Progenitor cell of endocrine pancreas (in vitro differentiated cells): ENCODE results near the gene EVI2A. TPM values are rescaled to one million over a fixed set of nuclear protein-coding genes. Genes with fewer than 3 reads are reported as not detected.
"Not testable (repeated sequence)": the region's sequence is repeated elsewhere in the genome, so short reads cannot be mapped to it uniquely, and the experiment has no call there.

ENCODE experiments used
- DNase-seq: peaks from one replicate; pipeline ENCODE4 v3.0.0; 2021; ENCODE audit warnings: low spot score; ENCODE audit not compliant: unreplicated experiment
- H3K27ac Mint-ChIP-seq: 2 replicates; pipeline ENCODE4 v1.8.0; 2021; ENCODE audit warnings: mild to moderate bottlenecking, moderate library complexity, mixed read lengths
- H3K27me3 Mint-ChIP-seq: 2 replicates; pipeline ENCODE4 v1.8.0; 2021; ENCODE audit warnings: mixed read lengths
- H3K36me3 Mint-ChIP-seq: 2 replicates; pipeline ENCODE4 v1.8.0; 2022; ENCODE audit warnings: mixed read lengths; ENCODE audit not compliant: insufficient read depth
- H3K4me1 Mint-ChIP-seq: 2 replicates; pipeline ENCODE4 v1.8.0; 2021; ENCODE audit warnings: low read depth, mixed read lengths
- H3K4me3 Mint-ChIP-seq: 2 replicates; pipeline ENCODE4 v1.8.0; 2021; ENCODE audit warnings: low read depth, mild to moderate bottlenecking, moderate library complexity, mixed read lengths
- H3K9me3 Mint-ChIP-seq: 2 replicates; pipeline ENCODE4 v1.8.0; 2021; ENCODE audit warnings: low read depth, mixed read lengths
- total RNA-seq: library from RNA; stranded (reverse); gene quantifications from 2 replicates; pipeline ENCODE4 v1.2.1, GENCODE V29; 2021
- TF ChIP-seq, protein P1 (sequence below): fragments of 200-600 bp; sonication (generic); IDR thresholded peaks from one replicate; pipeline ENCODE4 v1.5.0; 2021; ENCODE audit warnings: antibody characterized with exemption, mild to moderate bottlenecking; ENCODE audit not compliant: unreplicated experiment

The EVI2A gene
- total RNA-seq, 1 donor from 2014 or later: not detected

DNA sequence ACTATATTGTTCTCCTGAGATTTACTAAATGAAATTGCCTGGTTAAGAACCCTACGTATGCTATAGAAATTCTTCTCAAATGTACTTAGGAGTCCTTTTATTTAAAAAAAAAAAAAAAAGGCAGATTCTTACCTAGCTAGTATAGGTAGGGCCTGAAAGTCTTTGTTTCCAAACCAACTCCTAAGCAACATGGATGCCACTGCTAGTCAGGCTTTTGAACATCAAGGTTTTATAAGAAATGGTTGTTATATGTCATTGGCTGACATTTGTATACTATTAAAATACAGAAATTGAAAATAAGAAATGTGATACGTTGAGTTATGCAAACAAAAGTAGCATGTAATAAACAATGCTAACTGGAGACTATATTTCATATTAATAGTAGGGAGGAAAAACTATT, 1.2 kb downstream of the EVI2A start:
- TF ChIP-seq, protein P1, sequence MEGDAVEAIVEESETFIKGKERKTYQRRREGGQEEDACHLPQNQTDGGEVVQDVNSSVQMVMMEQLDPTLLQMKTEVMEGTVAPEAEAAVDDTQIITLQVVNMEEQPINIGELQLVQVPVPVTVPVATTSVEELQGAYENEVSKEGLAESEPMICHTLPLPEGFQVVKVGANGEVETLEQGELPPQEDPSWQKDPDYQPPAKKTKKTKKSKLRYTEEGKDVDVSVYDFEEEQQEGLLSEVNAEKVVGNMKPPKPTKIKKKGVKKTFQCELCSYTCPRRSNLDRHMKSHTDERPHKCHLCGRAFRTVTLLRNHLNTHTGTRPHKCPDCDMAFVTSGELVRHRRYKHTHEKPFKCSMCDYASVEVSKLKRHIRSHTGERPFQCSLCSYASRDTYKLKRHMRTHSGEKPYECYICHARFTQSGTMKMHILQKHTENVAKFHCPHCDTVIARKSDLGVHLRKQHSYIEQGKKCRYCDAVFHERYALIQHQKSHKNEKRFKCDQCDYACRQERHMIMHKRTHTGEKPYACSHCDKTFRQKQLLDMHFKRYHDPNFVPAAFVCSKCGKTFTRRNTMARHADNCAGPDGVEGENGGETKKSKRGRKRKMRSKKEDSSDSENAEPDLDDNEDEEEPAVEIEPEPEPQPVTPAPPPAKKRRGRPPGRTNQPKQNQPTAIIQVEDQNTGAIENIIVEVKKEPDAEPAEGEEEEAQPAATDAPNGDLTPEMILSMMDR: no peak
- Mint-ChIP-seq H3K9me3 (no peaks in the 10 kb centered on the region), H3K27ac (no peak overlapping the region), H3K36me3 (peaks cover 2% of the 10 kb centered on the region), H3K4me1 (peaks cover 8% of the 10 kb centered on the region), H3K4me3 (no peak overlapping the region), H3K27me3 (no peaks in the 10 kb centered on the region)
- DNase-seq: no peak

DNA sequence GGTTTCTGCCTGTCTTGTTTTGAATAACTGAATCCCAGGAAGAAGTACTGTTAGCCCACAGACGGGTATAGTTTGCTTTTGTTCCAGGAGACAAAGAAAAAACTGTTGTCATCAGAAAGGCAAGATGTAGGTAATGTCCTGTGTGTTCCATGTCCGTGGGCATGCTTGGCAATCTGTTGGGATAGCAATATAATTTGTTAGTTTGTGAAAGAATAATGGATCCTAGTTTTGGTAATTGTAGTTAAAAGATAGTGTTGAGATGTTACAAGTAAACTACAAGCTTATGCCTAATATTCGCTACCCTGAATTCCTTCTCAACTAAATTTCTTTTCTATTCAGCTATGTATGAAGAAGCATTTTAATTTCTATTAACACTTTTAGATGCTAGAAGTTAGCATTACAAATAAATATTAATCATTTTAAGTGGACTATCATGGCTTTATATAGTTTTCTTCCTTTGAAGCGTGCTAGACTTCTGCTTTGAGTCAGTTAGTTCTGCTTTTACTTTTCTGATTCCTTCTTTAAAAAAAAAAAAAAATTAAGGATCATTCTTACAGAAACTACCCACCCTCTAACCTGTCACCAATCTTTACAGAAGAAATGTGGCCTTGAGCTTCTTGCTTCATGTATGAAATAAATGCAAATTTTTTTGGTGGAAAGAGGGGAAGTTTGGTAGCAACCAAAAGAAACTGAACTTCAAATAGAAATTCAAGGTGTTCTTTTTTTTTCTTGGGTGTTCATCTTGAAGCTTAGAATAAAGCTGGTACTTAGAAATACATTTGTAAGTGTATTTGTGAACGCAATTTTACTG, 2.4 kb downstream of the EVI2A start:
- Mint-ChIP-seq H3K27ac (no peak overlapping the region), H3K4me3 (no peak overlapping the region), H3K27me3 (no peaks in the 10 kb centered on the region), H3K36me3 (peaks cover 2% of the 10 kb centered on the region), H3K4me1 (peaks cover 8% of the 10 kb centered on the region), H3K9me3 (no peaks in the 10 kb centered on the region)
- TF ChIP-seq, protein P1: no peak
- DNase-seq: no peak

DNA sequence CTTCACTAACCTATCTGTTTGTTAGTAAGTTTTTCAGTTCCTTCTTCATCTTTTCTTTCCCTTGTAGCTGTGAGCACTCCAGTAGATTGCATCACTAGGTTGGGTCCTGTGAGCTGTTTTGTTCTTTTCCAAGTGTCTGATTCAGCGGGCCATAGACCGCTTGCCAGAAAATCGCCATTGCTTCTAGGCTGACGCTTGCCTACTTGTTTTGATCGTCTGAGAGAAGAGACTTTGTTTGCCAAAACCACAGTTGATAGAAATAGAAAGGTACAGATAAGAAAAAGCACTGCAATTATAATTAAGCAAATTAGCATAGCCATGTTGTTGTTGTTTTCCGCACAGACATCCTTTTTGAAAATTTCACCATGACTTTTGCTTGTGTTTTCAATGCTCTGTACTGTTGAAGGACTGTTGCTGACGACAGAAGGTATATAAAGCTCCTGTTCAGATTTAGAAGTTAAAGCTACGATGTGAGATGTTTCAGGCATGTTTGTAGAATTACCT, 3.1 kb downstream of the EVI2A start:
- TF ChIP-seq, protein P1: no peak
- no peak overlapping the region for H3K27ac Mint-ChIP-seq
- H3K27me3 Mint-ChIP-seq: no peaks in the 10 kb centered on the region
- peaks cover 2% of the 10 kb centered on the region for H3K36me3 Mint-ChIP-seq
- H3K4me1 Mint-ChIP-seq: peaks cover 8% of the 10 kb centered on the region
- no peak overlapping the region for H3K4me3 Mint-ChIP-seq
- no peak for DNase-seq
- H3K9me3 Mint-ChIP-seq: no peaks in the 10 kb centered on the region

DNA sequence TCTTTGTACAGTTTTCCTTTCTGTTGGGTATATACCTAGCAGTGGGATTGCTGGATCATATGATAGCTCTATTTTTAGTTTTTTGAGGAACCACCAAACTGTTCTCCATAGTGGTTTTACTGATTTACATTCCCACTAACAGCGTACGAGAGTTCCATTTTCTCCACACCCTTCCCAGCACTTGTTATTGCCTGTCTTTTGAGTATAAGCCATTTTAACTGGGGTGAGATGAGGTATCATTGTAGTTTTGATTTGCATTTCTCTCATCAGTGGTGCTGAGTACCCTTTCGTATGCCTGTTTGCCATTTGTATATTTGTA, 6.7 kb downstream of the EVI2A start:
- TF ChIP-seq, protein P1: no peak
- no peaks in the 10 kb centered on the region for H3K27me3 Mint-ChIP-seq
- no peak for DNase-seq
- no peak overlapping the region for H3K27ac Mint-ChIP-seq
- H3K4me3 Mint-ChIP-seq: no peak overlapping the region
- no peaks in the 10 kb centered on the region for H3K9me3 Mint-ChIP-seq
- H3K4me1 Mint-ChIP-seq: peaks cover 8% of the 10 kb centered on the region
- H3K36me3 Mint-ChIP-seq: peaks cover 1% of the 10 kb centered on the region

DNA sequence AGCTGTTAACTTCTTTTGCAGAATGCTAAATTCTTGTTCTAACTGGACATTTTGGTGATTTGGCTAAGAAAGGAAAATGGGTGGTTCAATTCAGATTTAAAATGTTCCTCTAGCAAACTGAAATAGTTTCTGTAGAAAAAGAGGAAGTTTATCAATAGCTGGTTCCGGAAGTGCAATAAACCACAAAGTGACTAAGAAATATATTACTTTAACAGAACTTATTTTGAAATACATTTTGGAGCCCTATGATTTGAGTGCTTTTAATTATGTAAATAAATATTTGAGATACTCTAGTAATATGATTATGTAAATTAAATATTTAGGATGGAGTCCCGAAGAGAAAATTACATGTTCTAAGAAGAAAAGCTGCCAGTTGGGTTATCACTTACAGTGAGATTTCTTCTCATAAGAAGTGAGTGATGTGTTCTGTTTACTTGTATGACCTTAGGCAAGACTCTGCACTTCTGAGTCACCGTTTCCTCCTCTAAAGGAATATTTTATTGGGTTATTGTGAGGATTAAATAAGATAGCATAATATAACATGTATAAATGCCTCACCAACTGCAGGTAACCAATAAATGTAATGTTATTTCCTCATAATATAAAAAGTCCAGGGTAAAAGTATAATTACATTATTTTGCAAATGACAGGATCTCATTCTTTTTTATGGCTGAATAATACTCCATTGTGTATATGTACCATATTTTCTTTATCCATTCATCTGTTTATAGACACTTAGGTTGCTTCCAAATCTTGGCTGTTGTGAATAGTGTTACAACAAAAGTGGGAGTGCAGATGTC, 7.2 kb downstream of the EVI2A start, which contains the start of gene EVI2B:
EVI2B (minus strand) TSS at position 73 of the 800 bp plus-strand sequence. CDS start 8,445 bp downstream, outside the sequence.
- TF ChIP-seq, protein P1: no peak
- H3K36me3 Mint-ChIP-seq: peaks cover 1% of the 10 kb centered on the region
- peak within 1 kb of the TSS; percentile 24 for H3K27ac Mint-ChIP-seq
- no peaks in the 10 kb centered on the region for H3K27me3 Mint-ChIP-seq
- no peaks in the 10 kb centered on the region for H3K9me3 Mint-ChIP-seq
- H3K4me1 Mint-ChIP-seq: peaks cover 8% of the 10 kb centered on the region
- no peak within 1 kb of the TSS for H3K4me3 Mint-ChIP-seq
- DNase-seq: no peak

DNA sequence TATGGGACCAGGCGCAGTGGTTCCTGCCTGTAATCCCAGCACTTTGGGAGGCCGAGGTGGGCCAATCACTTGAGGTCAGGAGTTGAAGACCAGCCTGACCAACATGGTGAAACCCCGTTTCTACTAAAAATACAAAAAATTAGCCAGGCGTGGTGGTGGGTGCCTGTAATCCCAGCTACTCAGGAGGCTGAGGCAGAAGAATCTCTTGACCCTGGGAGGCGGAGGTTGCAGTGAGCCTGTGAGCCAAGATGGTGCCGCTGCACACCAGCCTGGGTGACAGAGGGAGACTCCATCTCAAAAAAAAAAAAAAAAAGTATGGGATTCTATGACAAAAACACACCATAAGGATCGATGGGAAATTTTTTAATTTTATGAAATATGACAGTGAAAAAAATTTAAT, 9.2 kb downstream of the EVI2A start:
- DNase-seq, H3K27ac Mint-ChIP-seq, H3K27me3 Mint-ChIP-seq, H3K36me3 Mint-ChIP-seq, H3K9me3 Mint-ChIP-seq, H3K4me3 Mint-ChIP-seq, H3K4me1 Mint-ChIP-seq: not testable (repeated sequence)
